SK-N-SH (cell line): ENCODE measurements around the gene VAPB. TPM values are rescaled to one million over a fixed set of nuclear protein-coding genes. Genes with fewer than 3 reads are reported as not detected.

Experiments
- CTCF ChIA-PET: fragments of 300-600, 350-600 bp; formaldehyde crosslinking; extraction: SDS; loops from one replicate; lab custom pipeline; 2021; lab: Yijun Ruan, JAX
- POLR2A ChIA-PET: fragments of 350-600 bp; sonication (Branson Sonifier 250); formaldehyde crosslinking; extraction: SDS; loops from one replicate; lab custom pipeline; 2020; ENCODE audit warnings: antibody characterized with exemption, inconsistent platforms; lab: Yijun Ruan, JAX
- DNase-seq: peaks from one replicate; pipeline ENCODE4 v3.0.0; 2012
- H2AFZ ChIP-seq: fragments of 200-600 bp; sonication (generic); 2 replicates; pipeline ENCODE4 v1.8.1; 2016; ENCODE audit warnings: antibody characterized with exemption, mild to moderate bottlenecking, low read depth
- H3F3A ChIP-seq: fragments of 200-600 bp; sonication (generic); replicated peaks from 2 replicates; pipeline ENCODE3; 2016; ENCODE audit warnings: antibody characterized with exemption, mild to moderate bottlenecking; ENCODE audit not compliant: insufficient read depth
- H3K27ac ChIP-seq, 2 experiments: fragments of 200-500 bp in 1 of 2; fragments of 200-600 bp in 1 of 2; sonication (Bioruptor generic) in 1 of 2; sonication (generic), shearing (Covaris generic) in 1 of 2; 2 replicates each; pipeline versions ENCODE4 v1.5.1 to v1.6.1; 2014 to 2016; ENCODE audit warnings: low read depth in 2 of 2, inconsistent platforms in 1 of 2, low read length in 1 of 2, mild to moderate bottlenecking in 1 of 2, mixed read lengths in 1 of 2
- H3K27me3 ChIP-seq: fragments of 200-600 bp; sonication (generic), shearing (Covaris generic); 2 replicates; pipeline ENCODE4 v1.6.1; 2016; ENCODE audit warnings: mixed run types; ENCODE audit not compliant: insufficient read depth
- H3K36me3 ChIP-seq, 2 experiments: fragments of 200-500 bp in 1 of 2; fragments of 200-600 bp in 1 of 2; sonication (Bioruptor generic) in 1 of 2; sonication (generic) in 1 of 2; replicated peaks in 1 of 2; 2 replicates each; pipeline versions ENCODE3 to v1.5.1; 2014 to 2016; ENCODE audit warnings: low read length in 1 of 2, mild to moderate bottlenecking in 1 of 2; ENCODE audit not compliant: insufficient read depth in 2 of 2, control insufficient read depth in 1 of 2
- H3K4me1 ChIP-seq, 2 experiments: fragments of 200-500 bp in 1 of 2; fragments of 200-600 bp in 1 of 2; sonication (Bioruptor generic) in 1 of 2; sonication (generic), shearing (Covaris generic) in 1 of 2; 2 replicates each; pipeline versions ENCODE4 v1.5.1 to v1.6.1; 2014 to 2016; ENCODE audit warnings: low read depth in 1 of 2, low read length in 1 of 2, mixed run types in 1 of 2; ENCODE audit not compliant: insufficient read depth in 2 of 2, control insufficient read depth in 1 of 2
- H3K4me2 ChIP-seq: fragments of 200-600 bp; sonication (generic), shearing (Covaris generic); 2 replicates; pipeline ENCODE4 v1.6.1; 2017; ENCODE audit warnings: mixed run types
- H3K4me3 ChIP-seq, 2 experiments: fragments of 200-500 bp in 1 of 2; fragments of 200-600 bp in 1 of 2; sonication (Bioruptor generic) in 1 of 2; sonication (generic), shearing (Covaris generic) in 1 of 2; 2 replicates each; pipeline versions ENCODE4 v1.5.1 to v1.8.1; 2014 to 2016; ENCODE audit warnings: low read depth in 2 of 2, inconsistent platforms in 1 of 2, low read length in 1 of 2, mild to moderate bottlenecking in 1 of 2, mixed read lengths in 1 of 2, moderate library complexity in 1 of 2
- H3K79me2 ChIP-seq: fragments of 200-600 bp; sonication (generic); 2 replicates; pipeline ENCODE4 v1.8.1; 2017; ENCODE audit warnings: mild to moderate bottlenecking; ENCODE audit not compliant: insufficient read depth
- H3K9ac ChIP-seq: fragments of 200-600 bp; sonication (generic); 2 replicates; pipeline ENCODE4 v1.6.1; 2017; ENCODE audit warnings: mixed run types
- H3K9me2 ChIP-seq: fragments of 200-600 bp; sonication (generic); 2 replicates; pipeline ENCODE4 v1.6.1; 2017; ENCODE audit warnings: mixed run types
- H3K9me3 ChIP-seq: fragments of 200-600 bp; sonication (generic); 2 replicates; pipeline ENCODE4 v1.6.1; 2017; ENCODE audit warnings: mixed run types, mild to moderate bottlenecking, moderate library complexity
- H4K20me1 ChIP-seq: fragments of 200-600 bp; sonication (generic); 2 replicates; pipeline ENCODE4 v1.6.1; 2017; ENCODE audit warnings: mild to moderate bottlenecking, mixed run types; ENCODE audit not compliant: insufficient read depth
- CTCF ChIP-seq: fragments of 200-600 bp; sonication (generic); IDR thresholded peaks from 2 replicates; pipeline ENCODE4 v1.6.1; 2017; ENCODE audit warnings: antibody characterized with exemption, mild to moderate bottlenecking, moderate library complexity
- EP300 ChIP-seq, 2 experiments: IDR thresholded peaks; 2 replicates each; pipeline versions ENCODE4 v1.4.0 to v1.6.1; 2012; ENCODE audit warnings: borderline replicate concordance in 1 of 2, low read depth in 1 of 2, low read length in 1 of 2
- FOXJ3 ChIP-seq: sonication (generic); formaldehyde crosslinking; IDR thresholded peaks from 2 replicates; pipeline ENCODE4 v1.5.1; 2020; ENCODE audit warnings: mild to moderate bottlenecking, missing genetic modification reagents
- GABPA ChIP-seq: IDR thresholded peaks from 2 replicates; pipeline ENCODE4 v1.4.0; 2012; ENCODE audit warnings: low read depth, mild to moderate bottlenecking
- GATA2 ChIP-seq: sonication (generic); formaldehyde crosslinking; IDR thresholded peaks from 2 replicates; pipeline ENCODE4 v1.5.0; 2020; ENCODE audit warnings: mild to moderate bottlenecking, missing genetic modification reagents
- IRF3 ChIP-seq: fragments of 150-350 bp; IDR thresholded peaks from 2 replicates; pipeline ENCODE4 v1.6.1; 2016; ENCODE audit warnings: mild to moderate bottlenecking, low read depth, low read length
- MEF2A ChIP-seq: IDR thresholded peaks from 2 replicates; pipeline ENCODE4 v1.4.0; 2012; ENCODE audit warnings: low read depth, borderline replicate concordance
- NFIC ChIP-seq: IDR thresholded peaks from 2 replicates; pipeline ENCODE4 v1.4.0; 2012; ENCODE audit warnings: borderline replicate concordance
- PBX3 ChIP-seq: IDR thresholded peaks from 2 replicates; pipeline ENCODE4; 2012
- POLR2AphosphoS5 ChIP-seq: IDR thresholded peaks from 2 replicates; pipeline ENCODE4 v1.6.1; 2012; ENCODE audit warnings: low read depth, low read length
- REST ChIP-seq: IDR thresholded peaks from 2 replicates; pipeline ENCODE4 v1.6.1; 2012; ENCODE audit warnings: mild to moderate bottlenecking, low read depth, low read length, moderate library complexity
- TAF1 ChIP-seq: IDR thresholded peaks from 2 replicates; pipeline ENCODE4 v1.6.1; 2012; ENCODE audit warnings: low read depth, mild to moderate bottlenecking, low read length, moderate library complexity, borderline replicate concordance
- TCF12 ChIP-seq: IDR thresholded peaks from 2 replicates; pipeline ENCODE4 v1.4.0; 2012
- TEAD4 ChIP-seq: IDR thresholded peaks from 2 replicates; pipeline ENCODE4 v1.4.0; 2012; ENCODE audit warnings: mild to moderate bottlenecking, borderline replicate concordance; ENCODE audit not compliant: insufficient read depth
- USF1 ChIP-seq: IDR thresholded peaks from 2 replicates; pipeline ENCODE4 v1.4.0; 2012; ENCODE audit warnings: low read depth, borderline replicate concordance
- YY1 ChIP-seq: IDR thresholded peaks from 2 replicates; pipeline ENCODE4 v1.4.0; 2012; ENCODE audit warnings: low read depth, mild to moderate bottlenecking
- ZBTB33 ChIP-seq: IDR thresholded peaks from 2 replicates; pipeline ENCODE4 v1.4.0; 2012; ENCODE audit warnings: low read depth, borderline replicate concordance
- WGBS: methylation state at CpG from one replicate; pipeline ENCODE4 v1.1.6; 2017; ENCODE audit warnings: low lambda C conversion rate; 5-methylcytosine and 5-hydroxymethylcytosine counted together
- polyA plus RNA-seq, 3 experiments: library from polyadenylated mRNA; depleted of rRNA; stranded (reverse); fragments of >200 nt; gene quantifications; 2 replicates each; pipeline ENCODE4 v1.2.3, GENCODE V29; 2012

Gene VAPB
- polyA plus RNA-seq, 1 of the 3 experiments (the other 2 are of a cell fraction), result 16.9 TPM

- Histone ChIP-seq H2AFZ (no peak overlapping the region), H3F3A (peaks cover 17% of the 10 kb centered on the region), H3K9me2 (no peaks in the 10 kb centered on the region), H3K79me2 (peaks cover 98% of the 10 kb centered on the region), H3K4me1 (peaks cover 5 to 11% of the 10 kb centered on the region in 2 experiments; a peak in 2 of 4 replicates), H3K9me3 (no peaks in the 10 kb centered on the region), H3K4me2 (no peak overlapping the region), H4K20me1 (peaks cover 2% of the 10 kb centered on the region; the same call in 1 of the 2 replicates), H3K36me3 (peaks cover 6 to 13% of the 10 kb centered on the region in 2 experiments), H3K4me3 (no peak overlapping the region), H3K27ac (no peak overlapping the region), H3K9ac (no peak overlapping the region), H3K27me3 (no peaks in the 10 kb centered on the region)
- TF ChIP-seq IRF3, result no peak
- TF ChIP-seq GABPA, result no peak
- no peak for TF ChIP-seq PBX3
- TF ChIP-seq USF1, result no peak
- no peak for TF ChIP-seq MEF2A
- TF ChIP-seq TAF1, result no peak
- no peak for TF ChIP-seq REST
- no peak for TF ChIP-seq EP300 (IDR thresholded peaks at IDR 0.05; ENCODE audit: borderline replicate concordance in 1 of 2, low read depth in 1 of 2, low read length in 1 of 2)
- TF ChIP-seq YY1, result no peak
- no peak for TF ChIP-seq GATA2 (CRISPR knock-in tag)
- no peak for TF ChIP-seq ZBTB33
- no peak for TF ChIP-seq TEAD4
- TF ChIP-seq POLR2AphosphoS5, result no peak
- TF ChIP-seq FOXJ3 (CRISPR knock-in tag), result no peak
- TF ChIP-seq CTCF, result no peak
- TF ChIP-seq NFIC, result no peak
- TF ChIP-seq TCF12, result no peak
- CTCF ChIA-PET, result no interaction called here
- POLR2A ChIA-PET, result no interaction called here
- 97% methylated on average over 7 of the region's 7 CpGs for WGBS
- no peak for DNase-seq
These were observed 40.3 kb downstream of the VAPB start for GRCh38 chr20:58429303-58429702.
